Measurements from ENCODE around the gene RNU6-7. TPM values are rescaled to one million over a fixed set of nuclear protein-coding genes. Genes with fewer than 3 reads are reported as not detected.

RNU6-7 gene
- not detected for total RNA-seq

DNA sequence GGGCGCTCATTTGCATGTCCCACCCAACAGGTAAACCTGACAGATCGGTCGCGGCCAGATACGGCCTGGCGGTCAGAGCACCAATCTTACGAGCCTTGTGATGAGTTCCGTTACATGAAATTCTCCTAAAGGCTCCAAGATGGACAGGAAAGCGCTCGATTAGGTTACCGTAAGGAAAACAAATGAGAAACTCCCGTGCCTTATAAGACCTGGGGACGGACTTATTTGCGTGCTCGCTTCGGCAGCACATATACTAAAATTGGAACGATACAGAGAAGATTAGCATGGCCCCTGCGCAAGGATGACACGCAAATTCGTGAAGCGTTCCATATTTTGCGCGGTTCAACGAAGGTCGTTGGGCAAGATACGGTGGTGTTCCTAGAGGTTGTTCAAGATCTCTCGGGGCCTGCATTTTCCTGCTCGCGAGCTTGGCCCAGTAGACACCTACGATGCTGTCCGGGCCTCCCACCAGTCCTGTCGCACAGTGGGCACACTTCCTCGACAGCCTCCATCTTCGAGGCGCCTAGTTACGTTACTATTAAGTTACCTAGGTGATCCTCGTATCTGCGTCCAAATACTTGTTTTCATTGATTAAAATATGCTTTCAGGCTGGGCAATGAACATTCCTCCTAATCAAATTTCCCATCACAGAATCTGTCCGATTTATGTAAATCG lies at the start of gene RNU6-7:
Gene RNU6-7 (plus strand): TSS at position 230 of the 675 bp plus-strand sequence.
- ATAC-seq (peak in 1 of 2 donors; percentile 5), DNase-seq (ENCODE audit: low spot score in 2 of 2) (no peak)
- H3K27ac Mint-ChIP-seq: peak within 1 kb of the TSS; percentile 100
- peaks cover 0 to 5% of the 10 kb centered on the region in 2 donors for H3K36me3 Mint-ChIP-seq
- no peaks in the 10 kb centered on the region for H3K9me3 Mint-ChIP-seq

DNA sequence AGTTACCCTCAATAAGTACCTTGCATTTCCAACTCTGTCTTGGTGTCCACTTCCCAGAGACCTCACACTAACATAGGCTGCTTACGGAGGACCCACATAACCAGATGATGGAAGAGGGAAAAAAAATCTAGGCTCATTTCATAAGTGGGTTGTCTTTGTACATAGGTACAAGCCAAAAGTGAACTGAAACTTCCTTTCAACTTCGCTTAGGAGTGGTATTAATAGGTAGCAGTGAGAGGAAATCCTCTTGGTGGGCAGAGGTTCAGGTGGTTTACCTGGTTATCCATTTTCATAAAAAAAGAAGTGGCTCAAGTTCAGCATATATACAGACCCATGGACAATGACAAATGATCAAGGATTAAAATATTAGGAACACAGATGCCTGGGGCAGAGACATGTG lies 35.8 kb upstream of the RNU6-7 start:
- Mint-ChIP-seq H3K27ac (no peak overlapping the region), H3K36me3 (no peaks in the 10 kb centered on the region)
- ATAC-seq: no peak

DNA sequence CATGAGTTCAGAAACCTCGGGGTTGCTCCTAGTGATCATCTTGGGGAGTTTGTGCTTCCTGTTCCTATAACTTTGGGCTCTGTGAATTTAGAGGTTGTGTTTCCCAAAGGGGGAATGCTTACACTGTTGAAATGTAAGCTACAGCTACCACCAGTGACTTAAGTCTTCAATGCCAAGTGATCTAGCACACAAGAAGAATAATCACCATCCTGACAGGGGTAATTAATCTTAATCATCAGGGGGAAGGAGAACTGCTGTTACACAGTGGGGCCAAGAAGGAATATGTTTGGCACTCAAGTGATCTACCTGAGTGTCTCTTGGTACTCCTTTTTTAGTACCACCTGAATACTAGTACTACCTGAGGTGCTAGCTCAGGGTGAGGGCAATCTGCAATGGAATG lies 34.9 kb upstream of the RNU6-7 start:
- Mint-ChIP-seq H3K27ac (no peak overlapping the region), H3K36me3 (no peaks in the 10 kb centered on the region), H3K9me3 (no peaks in the 10 kb centered on the region)
- no peak for DNase-seq (ENCODE audit: low spot score in 2 of 2)
- no peak for ATAC-seq

More for the DNA sequence above, 35.8 kb upstream of the RNU6-7 start:
- no peak for DNase-seq (ENCODE audit: low spot score in 2 of 2)
- no peaks in the 10 kb centered on the region for H3K9me3 Mint-ChIP-seq

DNA sequence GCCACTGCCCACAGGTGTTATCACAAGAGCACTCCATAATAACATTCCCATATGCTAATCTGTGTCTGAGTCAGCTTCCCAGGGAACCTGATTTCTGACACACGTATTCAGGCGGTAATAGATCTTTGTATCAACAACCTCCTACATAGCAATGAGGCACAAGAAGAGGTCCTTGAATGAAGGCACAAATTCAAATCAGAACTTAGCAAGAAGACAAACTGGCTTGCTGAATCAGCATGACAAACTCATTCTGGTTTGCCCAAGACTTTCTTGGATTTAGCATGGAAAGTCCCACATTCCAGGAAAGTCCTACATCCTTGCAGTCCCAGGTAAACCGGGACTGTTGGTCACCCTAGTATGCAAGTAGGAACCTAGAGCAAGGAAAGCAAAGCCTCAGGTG lies 33.9 kb upstream of the RNU6-7 start:
- Mint-ChIP-seq H3K36me3 (no peaks in the 10 kb centered on the region), H3K27ac (no peak overlapping the region), H3K9me3 (no peaks in the 10 kb centered on the region)
- ATAC-seq: no peak
- DNase-seq (ENCODE audit: low spot score in 2 of 2): no peak

DNA sequence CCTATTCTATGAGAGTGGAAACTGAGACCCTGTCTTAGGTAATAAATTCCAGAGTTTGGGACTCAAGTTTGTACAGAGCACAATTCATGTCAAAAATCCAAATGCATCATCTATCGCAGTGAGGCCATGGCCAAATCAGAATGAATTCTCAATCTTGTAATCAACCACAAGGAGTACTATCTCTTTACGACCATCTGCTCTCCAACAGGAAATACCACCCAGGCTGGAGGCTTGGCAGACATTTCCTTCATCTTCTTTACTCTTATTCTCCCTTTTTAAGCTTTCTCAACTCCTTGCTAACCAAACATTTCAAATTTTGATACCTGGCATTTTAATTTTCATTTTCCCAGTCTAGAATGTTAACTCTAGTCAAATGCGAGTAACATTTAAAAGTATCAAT lies 32.7 kb upstream of the RNU6-7 start:
- H3K27ac Mint-ChIP-seq: no peak overlapping the region
- no peak for DNase-seq (ENCODE audit: low spot score in 2 of 2)
- ATAC-seq: no peak
- no peaks in the 10 kb centered on the region for H3K36me3 Mint-ChIP-seq
- no peaks in the 10 kb centered on the region for H3K9me3 Mint-ChIP-seq

DNA sequence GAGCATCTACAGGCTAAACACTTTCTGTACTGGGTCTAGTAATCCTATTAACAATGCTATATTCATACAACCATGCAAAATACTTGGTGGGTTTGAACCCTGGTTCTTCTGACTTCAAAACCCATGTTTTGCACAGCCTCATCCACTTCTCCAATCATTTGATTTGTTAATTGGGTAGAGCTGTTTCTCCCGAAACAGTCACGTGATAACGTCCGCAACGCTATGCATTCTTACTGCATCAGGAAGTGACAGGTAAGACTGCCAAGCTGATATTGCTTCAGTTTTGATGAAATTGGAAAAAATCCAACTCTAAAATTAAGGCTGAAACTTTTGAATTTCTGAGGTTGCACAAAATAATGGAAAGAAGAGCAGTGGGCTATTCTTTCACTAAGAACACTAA lies 30.4 kb upstream of the RNU6-7 start:
- no peaks in the 10 kb centered on the region for H3K36me3 Mint-ChIP-seq
- ATAC-seq: no peak

DNA sequence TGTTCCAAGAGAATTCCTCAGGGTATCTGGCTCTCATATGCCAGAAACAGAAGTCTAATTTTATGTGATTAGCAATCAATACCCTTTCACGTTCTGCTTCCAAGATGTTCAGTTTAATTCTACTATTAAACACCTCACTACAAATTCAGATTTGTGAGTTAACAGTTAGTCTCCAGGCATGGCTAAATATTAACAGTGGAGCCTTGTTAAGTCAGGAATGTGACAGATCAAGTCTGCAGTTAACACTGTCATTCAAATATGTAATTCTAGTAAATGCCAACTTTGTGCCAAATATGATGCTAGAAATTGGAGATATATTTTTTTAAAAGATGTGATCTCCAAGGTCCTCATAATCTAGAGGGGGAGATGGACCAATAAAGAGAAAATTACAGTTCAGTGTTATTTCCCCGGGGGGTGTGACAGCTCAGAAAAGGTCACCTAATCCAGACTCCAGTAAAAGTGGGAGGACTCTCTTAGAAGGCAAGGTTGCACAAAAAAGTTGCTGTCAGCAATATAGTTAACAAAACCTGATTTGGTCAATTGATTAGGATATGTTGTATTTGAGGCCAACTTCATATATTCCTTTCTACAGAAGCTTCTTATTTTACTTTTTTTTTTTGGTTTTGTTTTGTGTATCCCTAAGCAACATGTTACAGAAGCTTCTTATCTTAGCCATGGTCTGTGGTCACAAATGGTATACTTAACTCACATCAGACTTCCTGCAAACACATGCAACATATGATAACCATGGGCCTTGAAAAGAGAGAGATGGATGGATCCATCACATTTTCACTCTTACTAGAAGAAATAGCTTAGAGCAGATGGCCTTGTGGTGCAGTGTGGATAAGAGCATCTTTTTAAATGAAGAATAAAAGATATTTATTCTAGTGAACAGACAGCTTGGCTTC lies 18.4 kb upstream of the RNU6-7 start:
- no peak overlapping the region for H3K27ac Mint-ChIP-seq
- H3K9me3 Mint-ChIP-seq: peaks cover 9 to 10% of the 10 kb centered on the region in 2 donors
- ATAC-seq: no peak
- H3K36me3 Mint-ChIP-seq: peaks cover 6 to 9% of the 10 kb centered on the region in 2 donors
- no peak for DNase-seq (ENCODE audit: low spot score in 2 of 2)

More for the DNA sequence above, 30.4 kb upstream of the RNU6-7 start:
- H3K27ac Mint-ChIP-seq: no peak overlapping the region
- H3K9me3 Mint-ChIP-seq: no peaks in the 10 kb centered on the region
- no peak for DNase-seq (ENCODE audit: low spot score in 2 of 2)

DNA sequence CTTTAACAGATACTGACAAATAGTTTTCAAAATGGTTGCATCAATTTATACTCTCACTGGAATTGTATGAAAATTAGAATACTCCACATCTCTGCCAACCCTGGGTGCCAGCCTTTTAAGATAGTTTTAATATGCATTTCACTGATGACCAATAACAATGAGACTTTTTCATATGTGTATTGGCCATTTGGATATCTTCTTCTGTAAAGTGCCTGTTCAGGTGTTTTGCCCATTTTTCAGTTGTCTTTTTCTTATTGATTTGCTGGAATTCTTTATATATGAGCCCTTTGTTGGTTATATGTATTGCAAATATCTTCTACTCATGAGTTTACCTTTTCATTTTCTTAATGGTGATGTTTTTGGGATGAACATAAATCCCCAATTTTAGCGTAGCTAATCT lies 16.7 kb upstream of the RNU6-7 start:
- ATAC-seq (no peak), DNase-seq (ENCODE audit: low spot score in 2 of 2) (no peak)
- Mint-ChIP-seq H3K27ac (no peak overlapping the region), H3K36me3 (peaks cover 6 to 9% of the 10 kb centered on the region in 2 donors), H3K9me3 (peaks cover 5 to 8% of the 10 kb centered on the region in 2 donors)

DNA sequence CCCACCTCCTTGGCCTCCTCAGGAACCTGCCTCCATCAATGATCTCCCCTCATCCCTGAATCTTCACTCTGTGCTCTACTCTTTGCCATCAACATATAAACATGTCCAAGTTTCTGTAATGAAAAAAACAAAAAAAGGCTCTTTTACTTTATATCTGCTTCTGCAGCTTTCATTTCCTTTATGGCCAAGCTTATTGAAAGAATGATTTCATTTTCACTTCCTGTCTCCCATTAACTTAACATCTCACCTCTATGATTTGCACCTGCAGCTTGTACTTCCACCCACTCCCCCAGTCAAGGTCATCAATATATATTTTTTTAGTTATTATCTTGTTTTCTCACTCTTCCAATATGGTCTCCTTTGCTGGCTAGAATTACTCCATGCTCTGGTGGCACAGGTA lies 15.6 kb upstream of the RNU6-7 start:
- ATAC-seq (no peak), DNase-seq (ENCODE audit: low spot score in 2 of 2) (no peak)
- H3K9me3 Mint-ChIP-seq: peaks cover 0 to 5% of the 10 kb centered on the region in 2 donors
- peaks cover 0 to 6% of the 10 kb centered on the region in 2 donors for H3K36me3 Mint-ChIP-seq
- no peak overlapping the region for H3K27ac Mint-ChIP-seq

DNA sequence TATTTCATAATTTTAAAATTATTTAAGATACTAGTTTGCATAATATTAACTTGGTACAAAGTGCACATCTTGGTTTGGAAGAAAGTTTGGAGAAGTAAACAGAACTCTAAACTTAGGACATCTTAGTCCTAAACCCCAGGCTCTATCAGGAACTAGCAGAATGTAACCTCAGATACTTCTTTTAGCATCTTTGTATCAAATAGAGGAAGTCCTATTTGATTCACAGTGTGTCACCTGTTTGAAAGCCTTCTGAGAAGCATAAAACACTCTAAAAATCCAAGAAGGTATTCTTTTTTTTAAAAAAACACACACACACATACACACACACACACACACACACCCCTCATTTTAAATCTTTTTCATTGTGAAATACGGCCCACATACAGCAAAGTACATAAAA lies 12.0 kb upstream of the RNU6-7 start:
- Mint-ChIP-seq H3K9me3 (no peaks in the 10 kb centered on the region), H3K36me3 (peaks cover 0 to 6% of the 10 kb centered on the region in 2 donors), H3K27ac (no peak overlapping the region)
- DNase-seq (ENCODE audit: low spot score in 2 of 2) (no peak), ATAC-seq (no peak)

DNA sequence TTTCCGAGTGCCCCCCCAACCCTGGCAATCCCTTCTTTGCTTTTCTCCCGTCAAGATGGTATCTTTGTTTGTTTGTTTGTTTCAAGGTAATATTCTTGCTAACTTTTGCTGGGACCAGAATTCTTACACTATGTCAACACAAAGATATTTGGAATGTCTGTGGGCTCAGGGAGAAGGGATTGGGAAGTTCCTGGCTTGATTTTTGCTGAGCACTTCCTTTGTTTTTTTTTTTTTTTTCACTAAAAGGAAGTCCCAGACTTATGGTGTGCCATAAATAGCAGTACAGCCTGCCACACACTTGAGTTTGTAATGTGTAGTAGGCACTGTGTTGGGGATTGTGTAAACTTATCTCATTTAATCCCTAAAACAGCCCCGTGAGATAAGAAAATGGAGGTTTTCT lies 11.2 kb upstream of the RNU6-7 start:
- DNase-seq (ENCODE audit: low spot score in 2 of 2): no peak
- no peak overlapping the region for H3K27ac Mint-ChIP-seq
- no peak for ATAC-seq
- H3K9me3 Mint-ChIP-seq: no peaks in the 10 kb centered on the region
- H3K36me3 Mint-ChIP-seq: no peaks in the 10 kb centered on the region

DNA sequence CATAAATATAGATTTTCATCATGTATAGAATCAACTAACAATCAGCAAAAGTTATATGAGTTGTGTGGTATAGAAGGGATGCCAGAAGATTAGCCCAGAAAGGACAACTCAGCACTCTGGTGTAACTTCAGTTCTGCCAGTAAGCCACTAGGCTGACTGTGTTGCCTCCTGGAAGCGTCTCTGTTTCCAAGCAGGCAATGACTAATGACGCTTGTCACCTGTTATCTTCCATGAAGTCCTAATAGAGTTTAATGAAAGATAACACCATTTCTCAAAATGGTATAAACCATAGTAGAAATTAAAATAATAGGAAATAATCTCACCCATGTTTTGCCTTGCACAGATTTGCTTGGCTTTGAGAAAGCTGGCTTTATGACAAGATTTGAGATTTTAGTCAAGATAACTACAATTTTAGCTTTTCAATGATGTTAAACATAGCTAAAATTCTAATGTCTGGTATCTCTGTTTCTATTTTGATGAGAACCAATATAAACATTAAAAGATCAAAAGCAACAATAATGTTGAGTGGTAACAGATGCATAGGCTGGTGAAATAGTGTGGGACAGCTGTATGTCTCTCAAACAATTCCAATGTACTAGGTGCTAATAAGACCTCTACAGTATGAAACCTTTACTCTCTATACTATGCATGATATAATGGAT lies 9.0 kb upstream of the RNU6-7 start:
- Mint-ChIP-seq H3K9me3 (no peaks in the 10 kb centered on the region), H3K27ac (no peak overlapping the region), H3K36me3 (no peaks in the 10 kb centered on the region)
- no peak for DNase-seq (ENCODE audit: low spot score in 2 of 2)
- ATAC-seq: no peak

DNA sequence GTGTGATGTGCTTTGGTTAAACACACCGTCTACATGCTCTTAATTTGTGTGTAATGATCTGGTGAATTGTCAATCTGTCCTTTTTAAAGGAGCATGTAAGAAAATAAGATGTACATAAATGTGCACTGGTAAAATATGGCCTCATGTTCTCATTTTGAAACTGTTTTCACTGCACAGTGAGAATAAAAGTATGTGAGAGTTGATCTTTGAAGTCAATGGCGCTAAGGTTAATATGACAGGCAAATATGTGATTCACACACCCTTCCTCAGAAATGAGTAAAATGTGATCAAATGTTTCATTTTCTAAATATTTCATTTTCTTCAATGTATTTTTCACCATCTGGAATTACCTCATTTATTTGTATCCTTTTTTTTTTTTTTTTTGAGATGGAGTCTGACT lies 8.3 kb upstream of the RNU6-7 start:
- ATAC-seq (peak; percentile 83 to 94), DNase-seq (ENCODE audit: low spot score in 2 of 2) (no peak)
- no peaks in the 10 kb centered on the region for H3K36me3 Mint-ChIP-seq
- H3K9me3 Mint-ChIP-seq: no peaks in the 10 kb centered on the region
- peak overlapping the region in 1 of 2 donors; percentile 37 for H3K27ac Mint-ChIP-seq

DNA sequence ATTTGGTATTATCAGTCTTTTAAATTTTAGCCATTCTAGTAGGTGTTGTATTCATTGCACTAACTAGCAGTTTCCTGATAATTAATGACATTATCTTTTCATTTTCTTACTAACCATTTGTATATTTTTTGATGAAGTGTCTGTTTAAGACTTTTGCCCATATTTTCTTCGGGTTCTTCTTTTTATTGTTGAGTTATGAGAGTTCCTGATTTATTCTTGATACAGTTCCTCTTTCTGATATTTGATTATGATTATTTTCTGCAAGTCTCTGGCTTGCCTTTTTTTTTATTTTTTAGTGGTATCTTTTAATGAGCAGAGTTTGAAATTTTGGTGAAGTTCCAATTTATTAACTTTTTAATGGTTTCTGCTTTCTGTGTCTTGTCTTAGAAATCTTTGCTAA lies 6.2 kb upstream of the RNU6-7 start:
- no peak for DNase-seq (ENCODE audit: low spot score in 2 of 2)
- H3K27ac Mint-ChIP-seq: no peak overlapping the region
- ATAC-seq: no peak
- H3K9me3 Mint-ChIP-seq: no peaks in the 10 kb centered on the region
- no peaks in the 10 kb centered on the region for H3K36me3 Mint-ChIP-seq

DNA sequence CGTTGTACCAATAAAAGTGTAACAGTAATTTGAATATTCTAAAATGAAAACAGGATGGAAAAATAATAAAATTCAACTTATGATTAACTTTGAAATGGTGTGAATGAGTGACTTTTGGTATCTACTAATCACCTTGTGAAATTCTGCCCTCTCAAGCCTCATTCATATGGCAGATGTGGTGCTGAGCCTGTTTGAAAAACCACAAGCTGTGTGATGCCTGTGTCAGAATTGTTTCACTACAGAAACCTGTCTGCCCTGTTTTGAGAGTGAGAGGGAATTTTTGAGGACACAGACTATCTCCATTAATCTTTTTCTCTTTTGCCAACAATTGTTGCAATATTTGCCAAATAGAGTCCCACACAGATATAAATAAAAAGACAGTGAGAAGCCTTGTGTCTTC lies 3.9 kb upstream of the RNU6-7 start:
- DNase-seq (ENCODE audit: low spot score in 2 of 2) (no peak), ATAC-seq (peak in 1 of 2 donors; percentile 28)
- H3K36me3 Mint-ChIP-seq: no peaks in the 10 kb centered on the region
- no peak overlapping the region for H3K27ac Mint-ChIP-seq
- H3K9me3 Mint-ChIP-seq: no peaks in the 10 kb centered on the region

DNA sequence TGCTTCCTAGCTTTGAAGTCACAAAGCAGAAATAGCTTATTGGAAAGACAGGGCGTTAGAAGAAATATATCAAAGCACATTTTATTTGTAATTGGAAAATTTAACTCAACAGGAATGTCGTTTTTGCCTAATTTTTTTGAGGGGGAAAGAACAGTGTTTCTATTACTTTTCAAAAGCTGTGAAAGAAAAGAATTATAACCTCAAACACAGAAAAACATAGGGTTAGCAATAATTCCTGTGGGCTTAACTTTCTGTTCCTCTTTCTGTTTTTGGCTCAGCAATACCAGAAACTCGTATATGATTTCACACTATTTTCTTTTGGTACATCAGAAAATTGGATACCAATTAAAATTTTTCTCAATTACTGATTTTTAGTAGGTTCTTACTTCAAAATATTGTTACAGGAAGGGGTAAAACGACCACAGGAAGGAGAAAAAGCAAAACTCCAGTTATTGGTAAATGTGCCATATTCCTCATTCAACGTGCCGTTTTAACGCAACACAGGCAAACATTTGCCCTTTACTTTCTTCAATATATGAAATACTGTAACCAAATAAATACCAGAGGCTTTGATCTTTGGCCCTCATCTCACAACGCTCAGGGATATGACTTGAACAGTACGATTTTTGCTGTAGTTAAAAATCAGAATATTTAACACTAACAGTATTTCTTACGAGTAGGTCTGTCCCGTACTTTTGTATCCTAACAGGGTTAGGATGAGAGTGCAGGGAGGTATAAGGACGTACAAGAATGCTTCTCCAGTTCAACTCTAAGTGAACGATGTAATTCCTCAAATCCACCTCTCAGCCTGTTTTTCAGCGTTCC lies 1.3 kb upstream of the RNU6-7 start:
- Mint-ChIP-seq H3K9me3 (no peaks in the 10 kb centered on the region), H3K36me3 (peaks cover 0 to 5% of the 10 kb centered on the region in 2 donors), H3K27ac (peak overlapping the region; percentile 60 to 100)
- DNase-seq (ENCODE audit: low spot score in 2 of 2) (no peak), ATAC-seq (no peak)

Measured in activated naive CD4-positive, alpha-beta T cell treated with anti-CD3 and anti-CD28 coated beads, Interleukin-2, amount 50 U/mL, for 72 hours (primary cell).